ENCODE data around the gene ZBTB7C.

ZBTB7C gene

DNA sequence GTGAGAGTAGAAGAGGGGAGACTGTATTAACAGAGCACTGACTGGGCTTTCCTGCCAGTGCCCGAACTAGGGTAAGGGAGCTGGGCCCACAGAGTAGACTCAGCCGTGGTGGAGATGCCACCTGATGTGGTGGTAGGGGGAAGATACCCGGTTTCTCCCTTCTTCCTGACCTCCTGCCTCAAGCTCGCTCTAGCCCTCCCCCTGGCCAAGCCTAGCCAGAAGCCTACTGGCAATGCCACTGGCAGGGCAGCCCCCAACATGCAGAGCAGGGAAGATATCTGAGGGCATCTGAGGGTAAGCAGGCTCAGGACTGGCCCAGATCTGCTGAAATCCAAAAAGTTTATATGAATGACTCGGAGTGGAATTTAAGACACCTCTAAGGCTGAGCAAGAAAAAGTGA, 316.1 kb downstream of the ZBTB7C start:
- TF ChIP-seq ZFX (IDR thresholded peaks at IDR 0.05), result no peak
- TF ChIP-seq, protein P1, sequence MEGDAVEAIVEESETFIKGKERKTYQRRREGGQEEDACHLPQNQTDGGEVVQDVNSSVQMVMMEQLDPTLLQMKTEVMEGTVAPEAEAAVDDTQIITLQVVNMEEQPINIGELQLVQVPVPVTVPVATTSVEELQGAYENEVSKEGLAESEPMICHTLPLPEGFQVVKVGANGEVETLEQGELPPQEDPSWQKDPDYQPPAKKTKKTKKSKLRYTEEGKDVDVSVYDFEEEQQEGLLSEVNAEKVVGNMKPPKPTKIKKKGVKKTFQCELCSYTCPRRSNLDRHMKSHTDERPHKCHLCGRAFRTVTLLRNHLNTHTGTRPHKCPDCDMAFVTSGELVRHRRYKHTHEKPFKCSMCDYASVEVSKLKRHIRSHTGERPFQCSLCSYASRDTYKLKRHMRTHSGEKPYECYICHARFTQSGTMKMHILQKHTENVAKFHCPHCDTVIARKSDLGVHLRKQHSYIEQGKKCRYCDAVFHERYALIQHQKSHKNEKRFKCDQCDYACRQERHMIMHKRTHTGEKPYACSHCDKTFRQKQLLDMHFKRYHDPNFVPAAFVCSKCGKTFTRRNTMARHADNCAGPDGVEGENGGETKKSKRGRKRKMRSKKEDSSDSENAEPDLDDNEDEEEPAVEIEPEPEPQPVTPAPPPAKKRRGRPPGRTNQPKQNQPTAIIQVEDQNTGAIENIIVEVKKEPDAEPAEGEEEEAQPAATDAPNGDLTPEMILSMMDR (conservative IDR thresholded peaks at IDR 0.05), result no peak
- H3K27ac ChIP-seq, result no peak overlapping the region

DNA sequence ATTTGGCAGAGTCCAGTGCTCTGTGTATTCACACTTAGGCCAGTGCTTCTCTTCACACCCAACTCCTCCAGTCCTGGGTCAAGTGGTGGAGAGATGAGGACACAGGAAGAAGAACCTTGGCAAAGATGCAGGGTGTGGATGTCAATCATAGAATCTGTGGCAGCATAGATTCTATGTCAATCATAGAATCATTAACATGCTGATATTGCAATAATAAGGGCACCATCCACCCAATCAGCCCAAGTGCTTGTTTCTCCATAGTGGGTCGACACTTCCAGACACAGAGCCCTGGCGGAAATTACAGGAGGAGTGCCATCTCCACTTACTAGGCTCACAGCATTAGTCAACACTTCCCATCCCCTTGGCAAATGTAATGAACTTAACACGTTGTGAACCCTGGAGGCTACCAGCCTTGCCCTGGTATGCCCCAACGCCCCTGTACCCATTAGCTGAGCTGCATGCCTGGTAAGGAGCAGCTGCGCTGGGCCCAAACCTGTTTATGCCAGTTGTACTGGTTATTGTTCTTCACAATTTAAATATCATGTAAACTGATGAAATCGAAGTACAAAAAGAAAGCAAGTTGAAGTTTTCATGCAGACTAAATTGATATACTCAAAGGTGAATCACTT, 317.2 kb downstream of the ZBTB7C start:
- no peak overlapping the region for H3K27ac ChIP-seq
- TF ChIP-seq, protein P1 (conservative IDR thresholded peaks at IDR 0.05), result no peak
- no peak for TF ChIP-seq ZFX (IDR thresholded peaks at IDR 0.05)

GRCh38 chr18:48090702-48091101, 318.5 kb downstream of the ZBTB7C start:
- no peak overlapping the region for H3K27ac ChIP-seq
- TF ChIP-seq, protein P1 (conservative IDR thresholded peaks at IDR 0.05), result no peak
- TF ChIP-seq ZFX (IDR thresholded peaks at IDR 0.05), result no peak

- TF ChIP-seq, protein P1 (conservative IDR thresholded peaks at IDR 0.05), result no peak
- no peak for TF ChIP-seq ZFX (IDR thresholded peaks at IDR 0.05)
- H3K27ac ChIP-seq, result no peak overlapping the region
Measured at GRCh38 chr18:48090021-48090420, 319.2 kb downstream of the ZBTB7C start.

DNA sequence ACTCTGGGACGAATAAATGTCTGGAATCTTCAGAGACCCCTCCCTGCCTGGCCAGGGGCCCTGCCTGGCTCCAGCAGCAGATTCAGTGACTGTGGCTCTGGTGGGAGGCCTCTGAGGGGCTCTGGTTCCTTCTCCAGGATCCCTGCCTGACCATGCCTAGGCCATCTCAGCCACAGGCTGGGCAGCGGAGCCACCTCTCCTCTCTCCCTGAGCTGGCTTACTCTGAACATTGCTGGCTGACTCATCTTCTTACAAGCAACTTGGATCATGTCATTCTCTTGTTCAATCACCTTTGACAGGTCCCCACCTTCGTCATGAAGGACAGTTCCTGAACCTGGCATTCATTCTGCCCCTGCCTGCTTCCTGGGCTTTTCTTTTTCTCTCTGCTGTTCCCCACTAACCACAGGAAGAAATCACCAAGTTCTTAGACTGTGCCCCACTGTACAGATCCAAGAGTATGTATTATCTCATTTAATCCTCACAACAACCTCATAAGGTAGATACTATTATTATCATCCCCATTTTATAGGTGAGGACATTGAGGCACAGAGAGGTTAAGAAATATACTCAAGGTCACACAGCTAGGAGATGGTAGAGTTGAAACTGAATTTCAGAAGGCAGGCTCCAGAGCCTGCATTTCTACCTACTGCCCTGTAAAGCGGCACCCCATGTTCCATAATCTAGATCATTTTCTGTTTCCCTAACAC, 323.2 kb downstream of the ZBTB7C start:
- no peak for TF ChIP-seq ZFX (IDR thresholded peaks at IDR 0.05)
- TF ChIP-seq, protein P1 (conservative IDR thresholded peaks at IDR 0.05), result no peak
- H3K27ac ChIP-seq, result no peak overlapping the region

GRCh38 chr18:48084858-48085257, 324.3 kb downstream of the ZBTB7C start:
- H3K27ac ChIP-seq, result no peak overlapping the region; the same call in 1 of the 2 replicates
- TF ChIP-seq, protein P1 (conservative IDR thresholded peaks at IDR 0.05), result no peak
- no peak for TF ChIP-seq ZFX (IDR thresholded peaks at IDR 0.05)

DNA sequence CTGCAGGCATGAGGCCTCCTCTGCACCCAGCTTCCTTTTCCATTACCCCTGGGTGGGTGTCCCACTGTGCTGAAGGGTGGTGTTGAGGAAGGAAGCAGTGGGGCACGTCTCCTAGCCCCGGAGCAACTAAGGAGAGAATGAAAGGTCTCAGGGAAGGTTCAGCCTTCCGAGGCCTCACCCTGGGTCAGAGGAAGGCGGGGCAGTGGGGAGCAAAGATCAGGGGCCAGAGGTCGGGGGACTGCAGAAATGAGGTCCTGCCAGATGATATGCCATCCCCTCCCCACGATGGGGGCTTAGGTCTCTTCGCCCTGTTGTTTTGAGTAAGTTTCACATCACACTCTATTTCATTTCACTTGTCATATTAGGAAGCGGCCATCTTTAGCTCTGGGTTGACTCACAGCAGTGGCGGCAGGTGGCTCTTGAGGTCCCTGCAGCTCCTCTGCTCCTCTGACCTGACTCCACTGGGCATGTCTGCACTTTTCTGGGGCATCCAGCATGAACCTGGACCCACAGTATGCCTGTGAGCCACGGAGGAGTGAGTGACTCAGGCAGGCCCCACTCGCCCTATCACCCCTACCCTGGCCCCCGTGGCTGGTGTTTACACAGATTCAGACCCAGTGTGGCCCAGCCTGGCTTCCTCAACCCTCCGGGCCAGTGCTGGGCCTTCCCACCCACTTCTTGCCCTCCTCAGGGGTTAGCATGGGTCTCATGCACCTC, 325.0 kb downstream of the ZBTB7C start:
- TF ChIP-seq ZFX (IDR thresholded peaks at IDR 0.05), result no peak
- no peak overlapping the region; the same call in 1 of the 2 replicates for H3K27ac ChIP-seq
